Measurements from ENCODE around the gene BCL2A1. TPM values are rescaled to one million over a fixed set of nuclear protein-coding genes. Genes with fewer than 3 reads are reported as not detected.

Gene BCL2A1
- total RNA-seq, 1 experiment from 2014 or later = not detected

DNA sequence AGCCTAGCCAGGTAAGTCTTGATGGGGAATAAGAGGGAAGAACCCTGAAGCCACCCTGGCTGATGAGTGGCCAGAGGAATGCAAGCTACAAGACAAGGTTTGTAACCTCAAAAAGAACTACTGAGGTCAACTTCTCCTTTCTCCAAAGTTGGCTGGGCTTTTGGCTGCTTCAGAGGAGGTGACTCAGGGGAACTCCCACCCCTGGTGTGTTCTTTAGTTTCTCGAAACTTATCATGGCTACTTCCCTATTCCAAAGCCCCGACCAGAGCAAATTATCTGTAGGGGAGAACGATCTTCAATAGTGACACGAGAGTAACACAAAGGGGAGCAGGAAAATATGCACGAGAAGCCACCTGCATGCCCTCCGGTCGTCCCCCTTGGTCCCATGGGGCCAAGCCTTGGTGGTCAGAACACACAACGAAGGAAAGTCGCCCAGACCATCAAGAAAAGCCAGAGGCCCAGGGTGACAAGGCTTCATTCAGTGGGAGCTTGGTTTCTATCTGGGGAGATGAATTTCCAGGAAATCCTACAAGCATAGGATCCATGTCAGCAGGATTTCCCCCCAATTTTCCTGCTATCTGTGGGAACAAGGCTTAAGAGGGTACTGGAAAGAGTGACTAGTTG lies 6.5 kb upstream of the BCL2A1 start:
- H3K27me3 Mint-ChIP-seq (ENCODE audit: insufficient read depth, unreplicated experiment) = no peaks in the 10 kb centered on the region
- H3K4me3 Mint-ChIP-seq (ENCODE audit: unreplicated experiment) = no peak overlapping the region
- intact Hi-C loops (cut with micrococcal nuclease; ENCODE audit: unreplicated experiment) = no loop called here
- Histone ChIP-seq H3K9me3 (no peaks in the 10 kb centered on the region), H3K4me1 (0 out of 2 replicates have a peak, but pooled peaks cover 10% of the 10 kb centered on the region), H3K36me3 (ENCODE audit: control insufficient read depth, insufficient read depth, low read length) (no peaks in the 10 kb centered on the region), H3K27me3 (replicated peaks; ENCODE audit: control insufficient read depth, insufficient read depth, low read length) (no peaks in the 10 kb centered on the region), H3K4me3 (ENCODE audit: low read depth, low read length) (no peak overlapping the region)
- BruUV-seq (replicated peaks) = no TSS peak
- CTCF ChIA-PET = no interaction called here
- DNase-seq = no peak
- no peaks in the 10 kb centered on the region for H3K9me3 Mint-ChIP-seq (ENCODE audit: unreplicated experiment)
- POLR2A ChIA-PET = no interaction called here
- H3K27ac Mint-ChIP-seq (ENCODE audit: unreplicated experiment) = no peak overlapping the region
- H3K36me3 Mint-ChIP-seq (ENCODE audit: insufficient read depth, unreplicated experiment) = no peaks in the 10 kb centered on the region
- peaks cover 11% of the 10 kb centered on the region for H3K4me1 Mint-ChIP-seq (ENCODE audit: low read depth, unreplicated experiment)
- no peak for TF ChIP-seq CTCF (IDR thresholded peaks at IDR 0.05; ENCODE audit: insufficient read depth in 1 of 2, low read depth in 1 of 2, low read length in 1 of 2, severe bottlenecking in 1 of 2, unreplicated experiment in 1 of 2)

DNA sequence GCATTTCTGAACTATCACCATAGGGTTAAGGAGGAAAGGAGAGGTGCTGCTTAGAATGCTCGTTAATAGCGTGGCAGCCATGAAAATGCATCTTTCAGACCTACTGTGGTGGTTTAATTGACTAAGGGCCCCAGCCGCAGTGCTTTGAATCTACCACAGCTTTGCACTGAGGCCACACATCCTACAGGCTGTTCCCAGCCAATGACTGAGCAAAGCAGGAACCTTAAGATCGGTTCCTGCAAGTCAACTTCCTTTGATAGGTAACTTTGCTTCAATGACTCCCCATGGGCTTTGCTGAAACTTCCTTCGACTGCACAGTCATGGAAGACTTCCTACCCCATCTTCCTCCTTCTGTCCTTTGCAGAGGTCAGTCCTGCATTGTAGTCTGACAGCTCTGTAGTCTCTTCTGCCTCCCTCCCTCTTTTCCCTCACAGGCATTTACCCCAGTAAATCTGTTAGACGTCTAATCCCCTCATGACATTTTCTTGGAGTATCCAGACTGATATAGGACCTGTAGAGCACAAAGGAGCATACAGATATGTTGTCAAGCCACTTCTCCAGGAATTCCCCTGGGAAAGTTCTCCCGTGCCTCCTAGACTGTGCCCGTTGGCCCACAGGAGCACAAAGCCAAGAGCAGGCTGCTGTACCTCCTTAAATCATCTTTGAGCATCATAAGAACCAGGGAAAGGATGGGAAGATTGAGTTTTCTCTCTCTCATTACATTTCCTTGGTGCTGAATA lies 2.6 kb upstream of the BCL2A1 start:
- Mint-ChIP-seq H3K27ac (ENCODE audit: unreplicated experiment) (no peak overlapping the region), H3K4me3 (ENCODE audit: unreplicated experiment) (no peak overlapping the region), H3K9me3 (ENCODE audit: unreplicated experiment) (no peaks in the 10 kb centered on the region), H3K27me3 (ENCODE audit: insufficient read depth, unreplicated experiment) (no peaks in the 10 kb centered on the region), H3K36me3 (ENCODE audit: insufficient read depth, unreplicated experiment) (no peaks in the 10 kb centered on the region), H3K4me1 (ENCODE audit: low read depth, unreplicated experiment) (peaks cover 4% of the 10 kb centered on the region)
- CTCF ChIA-PET = no interaction called here
- no peak for TF ChIP-seq CTCF (IDR thresholded peaks at IDR 0.05; ENCODE audit: insufficient read depth in 1 of 2, low read depth in 1 of 2, low read length in 1 of 2, severe bottlenecking in 1 of 2, unreplicated experiment in 1 of 2)
- POLR2A ChIA-PET = no interaction called here
- DNase-seq = no peak
- Histone ChIP-seq H3K9me3 (no peaks in the 10 kb centered on the region), H3K36me3 (ENCODE audit: control insufficient read depth, insufficient read depth, low read length) (no peaks in the 10 kb centered on the region), H3K4me3 (ENCODE audit: low read depth, low read length) (no peak overlapping the region), H3K4me1 (0 out of 2 replicates have a peak, but pooled peaks cover under 1% of the 10 kb centered on the region), H3K27me3 (replicated peaks; ENCODE audit: control insufficient read depth, insufficient read depth, low read length) (no peaks in the 10 kb centered on the region)
- intact Hi-C loops (cut with micrococcal nuclease; ENCODE audit: unreplicated experiment) = no loop called here
- BruUV-seq (replicated peaks) = no TSS peak

DNA sequence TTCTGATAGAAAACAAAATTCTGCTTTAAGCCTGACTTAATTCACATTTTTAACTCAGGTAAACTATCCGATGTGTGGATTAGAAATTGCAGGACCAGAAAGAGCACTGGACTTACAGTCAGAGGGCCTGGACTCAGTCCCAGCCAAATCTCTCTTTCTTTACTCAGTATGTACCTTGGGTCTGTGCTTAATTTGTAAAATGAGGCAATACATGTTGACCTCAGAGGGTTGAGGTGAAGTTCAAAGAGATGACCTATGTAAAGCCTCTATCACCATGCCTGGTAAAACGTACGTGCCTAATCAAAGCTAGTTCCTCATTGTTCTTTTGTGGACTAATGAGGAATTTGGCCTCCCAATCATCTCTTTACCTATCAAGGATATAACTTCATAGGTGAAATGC lies 1.9 kb upstream of the BCL2A1 start:
- ChIA-PET CTCF (no interaction called here), POLR2A (no interaction called here)
- Mint-ChIP-seq H3K27me3 (ENCODE audit: insufficient read depth, unreplicated experiment) (no peaks in the 10 kb centered on the region), H3K27ac (ENCODE audit: unreplicated experiment) (no peak overlapping the region), H3K4me3 (ENCODE audit: unreplicated experiment) (no peak overlapping the region), H3K4me1 (ENCODE audit: low read depth, unreplicated experiment) (no peaks in the 10 kb centered on the region), H3K36me3 (ENCODE audit: insufficient read depth, unreplicated experiment) (no peaks in the 10 kb centered on the region), H3K9me3 (ENCODE audit: unreplicated experiment) (no peaks in the 10 kb centered on the region)
- intact Hi-C loops (cut with micrococcal nuclease; ENCODE audit: unreplicated experiment) = no loop called here
- no peak for TF ChIP-seq CTCF (IDR thresholded peaks at IDR 0.05; ENCODE audit: insufficient read depth in 1 of 2, low read depth in 1 of 2, low read length in 1 of 2, severe bottlenecking in 1 of 2, unreplicated experiment in 1 of 2)
- no peaks in the 10 kb centered on the region for H3K9me3 ChIP-seq
- H3K36me3 ChIP-seq (ENCODE audit: control insufficient read depth, insufficient read depth, low read length) = no peaks in the 10 kb centered on the region
- no peak for DNase-seq
- H3K27me3 ChIP-seq (replicated peaks; ENCODE audit: control insufficient read depth, insufficient read depth, low read length) = no peaks in the 10 kb centered on the region
- no TSS peak for BruUV-seq (replicated peaks)
- H3K4me1 ChIP-seq = no peaks in the 10 kb centered on the region
- H3K4me3 ChIP-seq (ENCODE audit: low read depth, low read length) = no peak overlapping the region
